Activated CD4-positive, alpha-beta T cell treated with anti-CD3 and anti-CD28 coated beads, Interleukin-2, amount 50 U/mL, for 4 hours (primary cell): Measurements from ENCODE around the gene CCDC192.

ENCODE experiments used
- DNase-seq, 2 experiments: peaks; one replicate each; pipeline ENCODE4 v3.0.0-alpha.2; 2020

CCDC192 gene

DNA sequence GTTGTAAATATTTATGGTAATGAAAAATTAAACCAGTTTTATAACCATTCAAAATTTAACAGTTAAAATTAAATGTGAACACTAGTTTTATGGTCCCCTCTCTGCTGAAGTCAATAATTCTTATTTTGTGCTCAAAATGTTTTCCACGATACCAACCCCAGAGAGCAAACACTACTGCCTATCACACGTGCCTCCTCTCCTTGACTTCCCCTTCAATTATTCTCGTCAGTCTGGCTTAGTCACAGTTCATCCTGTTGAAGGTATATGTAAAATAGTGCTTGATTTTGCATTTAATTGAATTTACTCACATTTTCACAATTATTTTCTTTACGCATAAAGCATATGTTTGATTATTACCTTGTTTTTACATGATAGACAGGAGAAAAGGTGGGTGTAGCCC lies 148.8 kb downstream of the CCDC192 start:
- no peak for DNase-seq

DNA sequence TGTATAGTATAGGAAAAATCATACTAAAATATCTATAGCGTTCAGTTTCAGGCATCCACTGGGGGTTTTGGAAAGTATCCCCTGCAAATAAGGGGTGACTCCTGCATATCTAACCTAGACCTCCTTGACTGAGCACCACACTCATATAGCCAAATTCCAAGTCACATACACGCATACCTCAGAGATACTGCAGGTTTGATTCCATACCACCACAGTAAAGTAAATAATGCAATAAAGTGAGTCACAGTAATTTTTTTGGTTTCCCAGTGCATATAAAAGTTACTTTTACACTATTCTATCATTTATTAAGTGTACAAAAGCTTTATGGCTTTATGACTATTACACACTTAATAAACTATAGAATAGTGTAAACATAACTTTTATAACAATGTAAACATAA lies 151.3 kb downstream of the CCDC192 start:
- DNase-seq: no peak

DNA sequence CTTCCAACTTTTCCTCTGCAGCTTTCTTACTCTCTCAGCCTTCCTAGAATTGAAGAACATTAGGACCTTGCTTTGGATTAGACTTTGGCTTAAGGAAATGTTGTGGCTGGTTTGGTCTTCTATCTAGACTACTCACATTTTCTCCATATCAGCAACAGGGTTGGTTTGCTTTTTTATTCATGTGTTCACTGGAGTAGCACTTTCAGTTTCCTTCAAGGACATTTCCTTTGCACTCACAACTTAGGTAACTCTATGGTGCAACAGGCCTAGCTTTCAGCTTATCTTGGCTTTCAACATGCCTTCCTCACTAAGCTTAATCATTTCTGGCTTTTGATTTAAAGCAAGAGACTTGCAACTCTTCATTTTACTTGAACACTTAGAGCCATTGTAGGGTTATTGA lies 153.1 kb downstream of the CCDC192 start:
- no peak for DNase-seq

DNA sequence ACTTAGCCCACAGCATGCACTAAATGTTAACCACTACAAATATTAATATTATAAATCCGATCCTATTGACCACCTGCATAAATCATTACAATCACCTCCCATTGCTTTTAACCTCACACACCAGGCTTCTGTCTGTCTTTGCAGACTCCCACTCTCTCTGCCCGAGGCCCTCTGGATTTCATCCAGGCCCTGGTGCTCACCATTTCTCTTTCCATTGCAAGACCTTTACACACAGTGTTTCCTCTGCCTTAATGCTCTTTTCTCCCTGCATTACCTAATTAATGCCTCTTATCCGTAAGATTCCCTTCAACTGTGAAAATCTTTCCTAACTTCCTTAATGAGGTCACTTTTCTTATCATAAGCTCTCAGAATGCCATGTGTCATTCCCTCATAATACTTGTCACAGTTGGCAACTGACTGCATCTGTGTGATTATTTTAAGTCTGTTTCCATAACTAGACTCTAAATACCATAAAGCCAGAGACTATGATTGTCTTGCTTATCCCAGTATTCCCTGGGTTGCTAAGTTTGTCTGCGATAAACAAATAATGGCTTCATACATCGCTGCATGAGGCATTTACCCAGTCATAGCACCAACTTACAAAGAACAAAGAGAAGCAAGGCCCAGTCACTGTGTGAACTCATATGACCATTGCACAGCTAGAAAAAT lies 155.1 kb downstream of the CCDC192 start:
- DNase-seq: no peak

DNA sequence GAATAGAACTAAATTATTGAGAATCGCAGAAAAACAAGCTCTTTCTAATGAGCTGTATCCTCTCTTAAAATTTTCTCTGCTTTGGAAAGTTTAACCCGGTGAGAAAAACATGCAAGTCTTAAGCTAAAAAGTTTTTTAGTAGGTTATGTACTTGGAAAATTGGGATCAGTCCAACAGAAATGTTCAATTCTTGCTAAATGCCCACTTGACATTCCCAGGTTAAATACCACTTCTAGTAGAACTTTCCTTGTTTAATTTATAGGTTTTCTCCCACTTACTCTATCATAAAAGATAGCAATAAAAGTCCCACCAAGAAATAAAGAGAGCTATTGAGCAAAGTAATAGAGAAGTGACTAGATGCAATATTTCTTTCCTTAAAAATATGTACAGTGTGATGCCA lies 157.1 kb downstream of the CCDC192 start:
- DNase-seq: no peak

DNA sequence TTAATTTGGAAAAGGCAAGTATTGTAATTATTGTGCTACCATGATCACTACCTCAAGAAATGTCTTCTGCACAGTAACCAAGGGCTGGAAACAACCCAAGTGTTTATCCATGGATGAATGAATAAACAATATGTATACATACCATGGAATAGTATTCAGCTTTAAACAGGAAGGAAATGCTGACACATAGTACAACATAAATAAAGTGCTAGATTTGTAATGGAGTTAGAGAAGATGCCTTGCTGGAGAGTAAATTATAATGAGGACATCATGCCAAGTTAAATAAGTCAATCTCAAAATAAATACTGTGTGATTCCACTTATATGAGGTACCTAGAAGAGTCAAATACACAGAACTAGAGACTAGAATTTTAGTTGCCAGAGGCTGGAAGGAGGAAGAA lies 160.0 kb downstream of the CCDC192 start:
- DNase-seq: no peak

DNA sequence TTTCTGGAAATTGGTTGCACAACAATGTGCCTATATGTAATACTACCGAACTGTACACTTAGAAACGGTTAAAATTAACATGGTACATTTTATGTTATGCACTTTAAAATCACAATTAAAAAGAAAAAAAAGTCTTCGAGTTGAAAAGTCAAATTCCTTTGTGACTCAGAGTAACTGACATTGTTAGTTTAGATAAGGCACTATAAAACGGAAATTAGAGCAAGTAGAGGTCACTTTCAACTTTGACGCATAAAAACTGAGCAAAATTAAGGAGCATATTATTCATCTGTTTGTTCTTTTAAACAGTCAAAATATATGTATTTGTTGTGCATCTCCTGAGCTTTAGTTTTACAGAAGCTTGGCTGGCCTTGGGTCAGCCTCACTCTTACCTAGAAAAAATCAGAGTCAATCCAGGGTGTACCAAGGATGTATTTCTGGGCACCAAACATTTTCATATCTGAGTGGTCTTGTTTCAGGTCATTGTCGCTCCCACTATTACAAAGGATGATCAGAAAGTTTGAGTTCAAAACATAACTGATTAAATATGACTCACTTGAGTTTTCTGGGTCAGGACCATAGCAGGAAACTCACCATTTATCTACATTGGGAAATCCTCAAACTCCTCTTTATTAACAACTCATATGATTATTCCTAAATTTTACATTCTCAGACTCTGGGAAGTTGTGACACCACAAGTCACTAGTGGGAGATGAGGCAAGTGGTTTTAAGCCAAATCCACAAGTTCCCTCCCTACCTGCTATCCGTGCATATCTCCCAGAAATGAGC lies 160.6 kb downstream of the CCDC192 start:
- no peak for DNase-seq

DNA sequence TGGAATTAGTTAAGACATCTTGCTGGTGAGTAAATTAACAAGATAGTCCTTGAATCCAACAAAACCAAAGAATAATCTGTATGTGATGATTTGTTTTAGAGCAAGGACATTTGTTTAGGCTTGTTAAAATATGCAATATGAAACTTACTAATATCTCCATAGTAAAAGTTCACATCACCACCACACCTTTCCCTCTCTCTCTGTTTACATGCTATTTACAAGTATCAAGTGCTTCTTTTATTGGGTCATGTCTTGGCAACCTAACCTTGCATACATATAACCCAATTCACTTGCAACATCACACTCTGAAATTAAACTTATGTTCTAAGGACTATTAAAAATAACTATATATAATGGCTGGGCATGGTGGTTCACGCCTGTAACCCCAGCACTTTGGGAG lies 161.3 kb downstream of the CCDC192 start:
- DNase-seq: no peak

DNA sequence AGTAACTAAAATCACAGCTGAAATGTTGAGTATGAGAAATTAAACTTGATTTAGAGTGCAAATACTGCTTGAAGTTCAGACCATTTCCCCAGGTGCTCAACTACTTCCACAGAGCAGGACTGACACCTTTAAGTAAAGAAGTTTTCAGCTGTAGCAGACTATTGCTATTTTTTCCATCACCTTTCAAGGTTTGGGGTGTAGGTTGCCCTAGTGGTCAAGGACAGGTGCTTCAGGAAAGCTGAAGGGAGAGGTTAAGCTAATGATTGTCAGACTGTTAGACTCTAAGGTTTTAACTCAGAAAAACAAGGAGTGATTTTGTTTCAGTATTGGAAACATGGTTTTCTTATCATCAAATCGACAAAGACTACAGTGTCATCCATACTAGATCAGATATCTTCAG lies 162.1 kb downstream of the CCDC192 start:
- DNase-seq: no peak

DNA sequence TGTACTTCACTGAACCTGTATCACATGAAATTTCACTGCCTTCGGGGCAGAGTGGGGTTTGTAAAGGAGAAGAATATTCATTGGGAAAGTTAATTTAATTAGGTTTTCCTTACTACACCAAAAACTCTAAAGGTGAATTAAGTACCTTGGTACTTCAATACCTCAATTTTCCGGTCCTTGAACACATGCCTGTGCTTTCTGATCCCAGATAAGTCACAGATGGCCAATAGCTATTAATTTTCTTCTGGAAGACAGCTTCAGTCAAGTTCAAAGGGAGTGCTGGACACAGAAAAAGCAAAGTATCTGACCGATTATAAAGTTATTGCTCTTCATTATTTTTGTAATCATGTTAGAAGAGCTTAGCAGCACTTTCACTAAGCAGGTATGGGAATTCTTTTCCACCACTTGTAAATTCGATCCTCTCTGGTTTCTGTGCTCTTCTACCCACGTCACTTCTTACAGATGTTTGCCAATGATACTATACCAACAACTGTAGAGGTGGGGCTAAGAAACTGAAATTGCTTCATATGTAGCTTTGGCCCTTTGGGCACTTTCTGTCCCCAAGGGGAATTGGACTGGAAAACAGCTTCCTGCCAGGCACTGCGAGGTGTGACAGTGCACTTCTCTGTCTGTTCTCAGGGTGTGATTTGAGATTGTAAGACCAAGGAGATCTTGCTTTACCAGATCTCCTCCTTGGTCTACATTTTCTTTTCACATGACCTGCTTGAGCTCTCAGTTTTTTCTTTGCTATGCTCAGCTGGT lies 164.0 kb downstream of the CCDC192 start:
- DNase-seq: no peak

DNA sequence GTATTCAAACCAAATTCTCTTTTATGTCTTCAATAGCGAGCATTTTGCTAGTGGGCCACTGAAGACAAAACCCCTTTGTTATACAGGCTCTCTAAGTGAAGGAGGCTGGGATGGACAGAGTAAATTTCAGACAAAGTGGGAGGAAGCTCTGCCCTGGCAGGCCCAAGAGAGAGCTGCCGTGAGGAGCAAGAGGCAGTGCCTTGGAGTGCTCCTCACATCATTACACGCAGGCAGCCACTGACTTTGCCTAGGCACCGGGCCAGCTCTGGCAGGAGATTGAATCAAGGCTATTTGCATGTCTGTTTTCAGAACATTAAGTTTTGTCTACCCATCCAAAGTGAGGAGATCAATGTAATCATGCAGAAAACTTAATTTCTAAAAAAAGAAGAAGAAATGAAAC lies 167.7 kb downstream of the CCDC192 start:
- DNase-seq: no peak

DNA sequence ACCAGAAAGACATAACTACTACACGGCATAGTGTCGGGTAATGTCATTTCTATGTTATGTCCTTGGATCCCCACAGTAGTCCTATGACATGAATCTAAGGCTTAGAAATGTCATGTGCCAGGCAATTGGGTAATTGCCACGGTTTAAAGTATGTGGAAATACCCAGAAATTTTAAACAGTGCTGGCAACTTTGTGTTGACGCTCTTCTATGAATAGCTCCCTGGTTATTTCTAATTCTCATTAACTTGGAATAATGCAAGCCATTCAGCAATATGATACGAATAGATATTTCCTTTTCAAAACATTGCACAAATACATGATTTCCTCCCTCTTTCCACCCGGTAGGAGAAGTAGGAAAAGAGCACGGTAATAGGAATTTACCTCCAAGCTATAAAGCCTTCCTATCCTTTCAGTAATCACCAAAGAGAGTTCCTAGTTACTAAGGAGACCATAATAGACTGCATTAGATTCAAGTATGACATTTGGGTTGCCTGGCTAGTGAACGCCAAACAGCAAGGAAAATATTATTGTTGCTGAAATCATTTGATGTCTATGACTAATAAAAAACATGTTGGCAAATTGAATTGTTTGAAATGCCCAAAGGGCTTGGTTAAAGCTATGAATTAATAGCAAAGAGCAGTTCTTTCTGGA lies 168.4 kb downstream of the CCDC192 start:
- no peak for DNase-seq

DNA sequence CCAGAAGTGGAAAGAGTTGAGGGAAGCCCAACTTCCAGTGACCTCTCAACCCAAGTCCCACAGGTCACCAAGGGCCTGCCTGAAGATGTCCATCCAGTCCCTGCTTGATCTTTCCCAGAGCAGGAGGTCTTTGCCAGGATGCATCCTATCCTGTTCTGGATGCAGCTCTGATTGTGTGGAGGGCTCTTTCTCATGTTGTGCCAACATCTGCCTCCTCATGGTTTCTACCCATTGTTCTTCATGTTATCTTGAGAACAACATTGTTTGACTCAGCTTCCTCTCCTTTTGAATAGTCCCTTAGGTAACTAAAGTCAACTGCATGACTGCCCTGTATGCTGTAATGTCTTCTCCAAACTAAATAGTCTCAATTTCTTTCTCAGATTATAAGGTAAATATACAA lies 169.3 kb downstream of the CCDC192 start:
- no peak for DNase-seq

DNA sequence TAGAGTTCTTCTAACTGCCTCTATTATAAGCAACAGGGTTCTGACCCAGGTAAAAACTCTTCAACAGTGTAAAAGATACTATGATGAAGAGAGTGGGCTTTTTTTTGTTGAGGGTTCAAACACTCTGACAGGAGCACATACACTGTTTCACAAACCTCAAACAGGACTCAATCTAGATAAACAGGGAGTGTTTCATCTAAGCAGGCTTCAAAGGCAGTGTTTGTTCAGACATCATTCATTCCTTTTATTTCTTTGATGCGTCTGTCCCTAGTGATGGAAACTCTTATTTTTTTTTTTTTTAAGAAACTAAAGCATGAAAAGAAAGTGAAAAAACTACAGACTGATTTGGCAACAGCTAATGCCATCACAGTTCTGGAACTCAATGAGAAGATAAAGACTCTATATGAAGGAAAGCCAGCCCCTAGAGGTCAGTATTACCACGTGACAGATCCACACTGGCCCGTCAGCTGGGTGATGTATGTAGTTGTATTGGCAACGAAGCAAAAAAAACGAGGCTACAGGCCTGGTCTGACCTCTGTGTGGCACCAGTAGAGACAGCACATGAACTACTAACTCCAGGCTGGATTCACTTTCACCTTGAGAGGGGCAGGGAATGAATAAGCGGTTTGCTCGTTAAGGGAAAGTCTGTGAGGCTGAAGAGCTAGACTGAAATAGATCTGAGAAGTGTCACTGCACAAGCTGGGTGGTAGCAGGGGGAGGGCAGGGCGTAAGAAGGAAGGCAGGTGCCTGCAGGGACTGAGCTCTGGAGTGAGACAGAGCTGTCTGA lies 172.2 kb downstream of the CCDC192 start:
- DNase-seq: peak; percentile 0 to 4

DNA sequence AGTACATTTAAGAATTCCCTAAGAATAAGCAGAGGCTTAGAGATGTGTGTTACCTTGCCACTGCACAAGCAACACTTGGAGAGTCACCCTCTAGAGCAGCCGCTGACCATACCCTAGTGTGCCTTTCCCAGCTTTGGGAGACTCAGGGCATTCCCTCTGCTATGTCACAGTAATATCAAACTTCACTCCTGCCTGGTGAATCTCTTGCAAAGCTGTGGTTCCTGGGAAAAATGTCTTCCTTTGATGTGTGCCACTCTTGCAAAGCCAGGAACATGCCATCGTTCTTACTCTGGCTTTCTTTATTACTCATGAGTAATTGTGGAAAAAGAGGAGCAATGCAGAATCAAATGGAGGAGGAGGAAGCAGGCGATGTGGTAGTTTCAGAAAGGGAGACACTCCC lies 173.2 kb downstream of the CCDC192 start:
- DNase-seq: no peak

DNA sequence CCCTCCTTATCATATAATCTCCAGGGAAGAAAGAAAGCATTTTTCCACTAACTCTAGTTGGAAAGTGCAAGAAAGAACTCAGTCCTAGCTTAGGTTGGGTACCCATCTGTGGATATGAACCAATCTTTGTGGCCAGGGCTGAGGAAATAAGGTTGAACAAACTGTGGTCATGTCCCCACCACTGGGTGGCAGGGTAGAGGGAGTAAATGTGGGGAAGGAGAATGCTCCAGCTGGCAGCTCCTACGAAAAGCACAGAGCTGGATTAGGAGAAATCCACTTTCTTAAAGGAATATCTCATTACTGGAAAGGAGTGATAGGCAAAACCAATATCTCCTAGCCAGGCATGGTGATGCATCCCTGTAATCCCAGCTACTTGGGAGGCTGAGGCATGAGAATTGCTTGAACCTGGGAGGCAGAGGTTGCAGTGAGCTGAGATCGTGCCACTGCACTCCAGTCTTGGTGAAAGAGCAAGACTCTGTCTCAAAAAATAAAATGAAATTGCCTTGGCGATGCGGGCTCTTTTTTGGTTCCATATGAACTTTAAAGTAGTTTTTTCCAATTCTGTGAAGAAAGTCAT lies 175.1 kb downstream of the CCDC192 start:
- DNase-seq: no peak

DNA sequence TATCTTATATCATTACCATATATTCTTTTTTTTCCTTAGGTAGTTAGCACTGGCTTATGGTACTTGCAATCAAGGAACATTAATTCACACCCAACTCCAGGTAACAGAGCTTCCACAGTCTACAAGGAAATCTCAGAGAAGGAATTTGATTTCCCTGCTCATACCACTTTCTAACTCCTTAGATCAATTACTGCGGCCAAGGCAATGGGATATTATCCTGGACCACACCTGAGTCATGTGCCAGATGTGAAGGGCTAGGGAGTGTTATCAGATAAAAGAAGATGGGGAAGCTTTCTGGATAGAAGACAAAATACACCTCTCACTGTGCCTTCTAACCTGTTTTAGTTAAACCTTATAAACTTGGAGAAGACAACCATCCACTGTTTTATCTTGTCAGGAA lies 181.2 kb downstream of the CCDC192 start:
- DNase-seq: no peak

DNA sequence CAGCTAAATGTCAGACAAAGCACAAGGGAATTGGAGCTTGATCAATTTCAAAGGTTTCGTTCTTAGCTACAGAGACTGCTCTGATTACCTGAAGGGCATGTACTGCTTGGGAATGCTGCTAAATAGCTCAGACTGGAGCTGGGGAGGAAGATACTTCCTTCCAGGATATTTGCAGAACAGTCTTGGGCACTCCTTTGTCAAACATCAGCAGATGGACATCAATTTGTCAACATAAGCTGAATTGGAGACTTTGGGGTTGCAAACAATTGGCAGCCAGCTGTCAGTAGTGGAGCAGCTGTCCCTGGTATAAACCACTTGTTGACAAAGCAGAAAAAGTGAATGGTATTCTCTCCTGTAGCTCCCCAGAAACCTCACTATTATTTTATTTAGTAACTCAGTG lies 182.0 kb downstream of the CCDC192 start:
- no peak for DNase-seq

DNA sequence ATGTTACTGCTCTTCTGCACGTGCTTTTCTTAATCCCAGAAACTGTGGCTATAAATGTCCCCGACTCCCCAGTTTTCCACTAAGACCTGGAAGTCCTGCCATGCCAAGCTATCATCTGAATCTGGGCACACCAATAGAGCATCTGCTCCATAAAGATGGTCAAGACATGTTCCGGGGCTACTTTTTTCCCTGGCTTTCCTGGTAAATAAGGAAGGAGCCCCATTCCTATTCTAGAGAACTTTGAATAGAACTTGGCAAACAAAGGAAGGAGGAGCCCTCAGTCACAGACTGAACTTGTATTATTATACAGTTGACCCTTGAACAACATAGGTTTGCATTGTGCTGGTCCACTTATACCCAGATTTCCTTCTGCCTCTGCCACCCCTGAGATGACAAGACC lies 182.9 kb downstream of the CCDC192 start:
- no peak for DNase-seq

DNA sequence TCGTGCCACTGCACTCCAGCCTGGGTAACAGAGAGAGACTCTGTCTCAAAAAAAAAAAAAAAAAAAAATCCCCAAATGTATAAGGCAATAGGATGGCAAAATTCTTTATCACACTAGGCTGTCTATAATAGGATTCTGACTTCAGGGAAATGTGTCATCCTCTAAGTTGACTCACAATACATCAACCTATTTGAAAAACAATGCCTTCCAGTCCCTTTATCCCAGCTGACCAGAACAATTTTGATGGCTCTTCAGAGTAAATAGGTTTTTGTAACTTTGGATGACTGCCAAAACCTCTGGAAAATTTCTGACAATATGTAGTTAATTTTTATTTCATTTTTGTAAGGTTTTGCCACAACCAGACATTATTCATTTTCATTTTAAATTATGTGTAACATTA lies 184.1 kb downstream of the CCDC192 start:
- DNase-seq: no peak

DNA sequence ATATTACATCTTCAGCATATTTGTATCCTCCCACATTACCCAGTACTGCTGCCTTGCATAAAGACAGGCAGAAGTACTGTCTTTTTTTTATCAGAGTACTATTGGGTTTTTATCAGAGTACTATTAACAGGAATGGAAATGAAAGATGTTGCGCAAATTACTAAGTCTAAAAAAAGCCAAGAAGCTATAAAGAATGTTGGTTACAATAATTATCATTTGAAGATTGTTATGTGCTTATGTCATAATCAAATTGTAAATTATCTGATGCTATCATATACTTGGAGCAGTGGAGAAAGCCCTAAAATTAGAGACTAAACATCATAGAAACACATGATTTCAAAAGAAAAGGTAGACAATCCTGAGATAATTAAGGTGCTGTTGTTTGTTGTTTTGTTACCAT lies 188.8 kb downstream of the CCDC192 start:
- no peak for DNase-seq

DNA sequence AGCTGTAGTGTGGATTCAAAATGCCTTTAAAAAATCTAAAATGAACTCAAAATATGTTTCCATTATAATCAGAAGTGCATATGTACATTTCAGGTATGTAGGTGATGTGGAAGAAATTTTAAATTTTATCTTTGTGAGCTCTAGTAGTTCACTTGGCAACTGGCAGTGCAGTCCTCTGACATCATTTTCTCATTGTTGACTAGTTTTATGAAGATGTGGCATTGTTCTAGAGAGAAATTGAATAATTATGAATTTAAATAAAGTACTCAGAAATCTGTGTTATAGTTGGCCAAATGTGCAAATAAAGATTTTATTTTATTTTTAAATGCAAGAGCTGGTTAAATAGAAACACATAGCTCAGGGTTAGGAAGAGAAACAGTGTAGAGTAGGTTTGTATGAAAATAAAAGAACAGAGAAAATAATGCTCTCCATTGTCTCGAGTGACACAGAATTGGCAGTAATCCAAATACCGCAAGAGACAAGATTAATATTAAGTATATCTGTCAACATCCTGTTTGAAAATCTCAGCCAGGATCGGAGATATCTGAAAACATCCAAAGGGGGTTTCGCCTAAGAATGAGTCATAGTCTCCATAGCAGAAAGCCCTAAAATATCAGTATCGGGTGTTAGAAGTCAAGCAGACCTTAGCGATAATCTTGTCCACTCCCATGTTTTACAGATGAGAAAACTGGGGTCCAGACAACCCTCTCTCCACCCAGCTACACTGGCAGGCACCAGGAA lies 189.4 kb downstream of the CCDC192 start:
- DNase-seq: no peak
